HL-60 (cell line): Measurements from ENCODE around the gene HIPK2.

Experiments used
- DNase-seq, 2 experiments: peaks; one replicate each; pipeline ENCODE4 v3.0.0-alpha.2; 2010 to 2020; ENCODE audit warnings: low read depth in 1 of 2, low spot score in 1 of 2
- H3K27ac ChIP-seq: fragments of 250-450 bp; sonication (Bioruptor Pico); replicated peaks from 2 replicates; pipeline ENCODE4 v1.5.1; 2020; ENCODE audit warnings: mild to moderate bottlenecking, moderate library complexity
- H3K27me3 ChIP-seq: fragments of 250-450 bp; sonication (Bioruptor Pico); 2 replicates; pipeline ENCODE4 v1.5.1; 2021; ENCODE audit warnings: mild to moderate bottlenecking, moderate library complexity; ENCODE audit not compliant: insufficient read depth, poor library complexity, severe bottlenecking
- H3K4me3 ChIP-seq: replicated peaks from 2 replicates; pipeline ENCODE4 v1.5.1; 2011; ENCODE audit warnings: mild to moderate bottlenecking, control low read depth, low read length; ENCODE audit not compliant: insufficient read depth
- CTCF ChIP-seq: IDR thresholded peaks from one replicate; pipeline ENCODE4 v1.5.1; 2011; ENCODE audit warnings: low read length, control low read depth, inconsistent platforms; ENCODE audit not compliant: insufficient read depth
- GABPA ChIP-seq: IDR thresholded peaks from 2 replicates; pipeline ENCODE4 v1.6.1; 2012; ENCODE audit warnings: low read depth
- POLR2AphosphoS5 ChIP-seq: IDR thresholded peaks from 2 replicates; pipeline ENCODE4 v1.6.1; 2012; ENCODE audit warnings: low read depth
- REST ChIP-seq: IDR thresholded peaks from 2 replicates; pipeline ENCODE4 v1.6.1; 2012; ENCODE audit warnings: low read depth; ENCODE audit not compliant: insufficient replicate concordance
- SPI1 ChIP-seq: IDR thresholded peaks from 2 replicates; pipeline ENCODE4 v1.6.1; 2012; ENCODE audit warnings: low read depth, mild to moderate bottlenecking, borderline replicate concordance

HIPK2 gene

GRCh38 chr7:139699640-139700504 is 77.9 kb downstream of the HIPK2 start:
- no peak for DNase-seq
- no peak for TF ChIP-seq POLR2AphosphoS5
- no peak for TF ChIP-seq GABPA
- no peak for TF ChIP-seq REST
- no peak for TF ChIP-seq CTCF
- TF ChIP-seq SPI1: no peak
- H3K27me3 ChIP-seq: no peaks in the 10 kb centered on the region
- H3K4me3 ChIP-seq: no peak overlapping the region
- H3K27ac ChIP-seq: no peak overlapping the region

GRCh38 chr7:139698844-139699243 is 79.0 kb downstream of the HIPK2 start:
- H3K27ac ChIP-seq: no peak overlapping the region
- no peak for DNase-seq
- TF ChIP-seq CTCF (no peak), GABPA (no peak)
- no peak overlapping the region for H3K4me3 ChIP-seq
- H3K27me3 ChIP-seq: no peaks in the 10 kb centered on the region

- TF ChIP-seq CTCF: no peak
- no peak for TF ChIP-seq REST
- TF ChIP-seq GABPA: no peak
- no peak for TF ChIP-seq POLR2AphosphoS5
- no peak for TF ChIP-seq SPI1
Observed at GRCh38 chr7:139698278-139698677, 79.5 kb downstream of the HIPK2 start.

GRCh38 chr7:139697056-139697455 is 80.7 kb downstream of the HIPK2 start:
- Histone ChIP-seq H3K27ac (no peak overlapping the region), H3K4me3 (no peak overlapping the region), H3K27me3 (no peaks in the 10 kb centered on the region)
- no peak for DNase-seq
- TF ChIP-seq REST (no peak), POLR2AphosphoS5 (no peak), GABPA (no peak), CTCF (no peak), SPI1 (no peak)

More at GRCh38 chr7:139698278-139698677, 79.5 kb downstream of the HIPK2 start:
- no peak overlapping the region for H3K4me3 ChIP-seq
- no peak overlapping the region for H3K27ac ChIP-seq
- no peaks in the 10 kb centered on the region for H3K27me3 ChIP-seq
- DNase-seq: no peak
